GM18526 (cell line): Measurements from ENCODE around the gene GVQW3.
A peak's percentile ranks its signal among the peaks of the same experiment; 100 is the strongest.

Experiments used
- POLR2A ChIP-seq: IDR thresholded peaks from 3 replicates; pipeline ENCODE4 v1.6.1; 2011; ENCODE audit not compliant: insufficient read length; ENCODE audit errors: extremely low read depth

Gene GVQW3

DNA sequence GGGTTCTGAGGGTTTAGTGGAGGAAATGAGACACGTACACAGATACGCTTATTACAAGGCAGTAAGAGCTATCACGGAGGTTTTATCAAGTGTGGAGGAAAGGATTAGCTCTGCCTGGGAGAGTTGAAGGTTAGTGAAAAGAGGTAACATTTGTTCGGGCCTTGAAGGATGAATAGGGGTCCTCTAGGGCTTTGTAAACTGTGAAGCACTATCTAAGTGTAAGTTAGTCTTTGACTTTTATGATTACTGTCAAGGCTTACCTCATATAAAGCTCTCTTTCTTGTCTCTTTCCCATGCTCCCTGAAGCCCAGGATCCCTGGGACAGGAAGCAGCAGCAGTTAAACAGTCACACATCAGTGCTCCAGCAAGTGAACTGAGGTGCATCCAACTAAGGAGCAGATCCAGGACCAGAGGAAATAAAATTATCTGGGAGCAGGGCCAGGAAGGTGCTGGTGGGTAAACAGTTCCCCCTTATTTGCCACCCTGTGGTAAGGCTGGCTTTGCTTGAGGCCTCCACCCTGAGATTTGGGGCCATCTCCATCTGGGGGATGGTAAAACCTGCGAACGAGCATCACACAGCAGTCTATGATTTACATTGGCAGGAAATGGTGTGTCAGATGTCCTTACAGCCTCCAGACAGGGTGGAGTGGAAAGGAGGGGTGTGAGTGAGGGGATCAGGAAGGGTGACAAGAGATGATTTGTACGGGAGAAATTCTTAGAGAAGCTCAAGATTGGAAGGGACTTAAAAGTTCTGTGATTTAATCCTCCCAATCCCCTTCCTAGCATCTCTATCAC is 27.2 kb downstream of the GVQW3 start:
- no peak for TF ChIP-seq POLR2A

DNA sequence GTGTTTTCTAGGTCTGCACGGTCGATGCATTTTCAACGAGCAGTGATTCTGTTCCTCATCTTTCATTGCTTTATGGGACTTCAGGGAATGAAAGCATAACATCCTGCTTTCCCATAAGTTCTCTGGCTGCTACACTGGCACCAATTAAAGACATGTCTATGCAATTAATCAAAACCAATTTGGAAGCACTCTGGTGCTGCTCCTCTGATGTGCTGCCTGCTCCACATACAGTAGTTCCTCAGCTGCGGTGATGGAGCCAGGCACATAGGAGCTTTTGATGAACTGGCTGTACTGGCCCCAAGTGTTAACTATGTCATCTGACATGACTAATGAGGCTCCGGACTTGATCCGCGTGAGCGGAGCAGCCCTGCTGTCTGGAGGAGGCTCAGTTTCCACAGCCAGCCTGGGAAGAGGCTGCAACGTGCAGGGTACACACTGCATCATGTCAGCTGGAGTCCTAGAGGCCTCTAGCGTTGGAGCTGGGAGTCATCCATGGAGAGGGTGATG is 29.8 kb downstream of the GVQW3 start:
- TF ChIP-seq POLR2A = no peak

DNA sequence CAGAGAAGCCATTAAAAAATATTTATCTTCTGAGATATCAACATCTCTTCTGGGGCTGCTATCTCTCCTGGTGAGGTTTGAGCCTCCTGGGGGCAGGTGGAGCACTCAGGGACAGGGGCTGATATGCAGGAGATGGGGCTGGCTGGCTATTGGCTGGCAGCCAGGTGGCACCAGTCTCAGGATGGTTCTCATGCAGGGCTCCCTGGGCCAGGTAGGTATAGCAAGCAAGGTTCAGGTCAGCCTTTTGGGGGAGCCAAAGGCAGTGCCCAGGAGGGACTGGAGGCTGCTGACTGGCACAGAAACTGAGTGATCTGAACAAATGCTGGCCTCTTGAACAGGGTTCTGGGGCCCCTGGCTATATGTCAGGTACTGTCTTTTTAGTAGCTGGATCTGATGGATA is 34.0 kb downstream of the GVQW3 start:
- TF ChIP-seq POLR2A = no peak

DNA sequence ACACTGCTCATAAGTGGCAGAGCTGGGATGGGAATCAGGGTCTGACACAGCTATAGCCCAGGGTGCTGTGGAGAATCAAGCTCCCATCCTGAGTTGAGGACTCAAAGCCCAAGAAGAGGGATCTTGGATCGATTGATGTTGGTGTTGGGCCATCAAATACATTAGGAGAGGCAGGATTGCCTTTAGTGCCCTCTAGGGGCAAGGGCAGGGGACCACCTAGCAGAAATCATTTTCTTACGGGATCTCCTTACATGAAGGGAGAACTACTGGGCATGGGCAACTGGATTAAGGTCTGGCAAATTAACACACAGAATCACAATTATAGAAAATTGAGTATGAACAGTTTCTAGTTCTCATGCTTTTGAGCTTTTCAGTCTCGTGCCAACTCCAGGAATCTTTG is 38.8 kb downstream of the GVQW3 start:
- TF ChIP-seq POLR2A = no peak

DNA sequence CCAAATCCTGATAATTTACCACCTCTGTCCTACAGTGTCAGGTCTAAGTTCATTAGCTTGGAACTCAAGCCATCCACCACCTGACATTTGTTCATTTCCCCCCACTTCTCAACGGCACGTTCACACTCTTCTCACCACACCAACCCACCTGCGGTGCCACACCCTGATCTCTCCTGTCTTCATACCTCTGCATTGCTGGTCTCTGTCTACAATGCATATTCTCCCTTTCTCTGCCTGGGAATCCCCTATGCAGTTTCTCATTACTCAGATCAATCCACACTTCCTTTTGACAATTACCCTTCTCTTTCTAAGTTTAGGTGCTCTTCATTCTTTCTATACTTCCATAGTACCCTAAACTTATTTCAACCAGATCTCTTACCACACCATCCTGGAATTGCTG is 43.3 kb downstream of the GVQW3 start:
- no peak for TF ChIP-seq POLR2A

DNA sequence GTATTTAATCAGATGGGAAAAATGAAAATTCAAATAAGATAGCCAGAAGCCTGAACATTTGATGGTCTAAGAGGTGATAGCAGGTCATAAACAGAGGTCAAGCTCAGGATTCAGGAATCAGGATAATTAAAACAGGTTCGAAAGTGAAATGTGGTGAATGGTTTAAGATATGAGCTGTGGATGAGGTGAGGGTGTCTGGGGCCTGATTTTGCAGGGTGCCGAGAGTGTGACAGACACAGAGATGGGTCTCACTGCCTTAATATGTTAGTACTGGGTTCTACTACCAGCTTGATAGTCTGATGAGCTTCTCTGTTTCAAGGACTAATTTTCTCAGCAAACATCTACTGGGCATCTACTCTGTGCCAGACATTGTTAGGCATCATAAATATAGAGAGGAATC is 43.8 kb downstream of the GVQW3 start:
- TF ChIP-seq POLR2A = no peak

DNA sequence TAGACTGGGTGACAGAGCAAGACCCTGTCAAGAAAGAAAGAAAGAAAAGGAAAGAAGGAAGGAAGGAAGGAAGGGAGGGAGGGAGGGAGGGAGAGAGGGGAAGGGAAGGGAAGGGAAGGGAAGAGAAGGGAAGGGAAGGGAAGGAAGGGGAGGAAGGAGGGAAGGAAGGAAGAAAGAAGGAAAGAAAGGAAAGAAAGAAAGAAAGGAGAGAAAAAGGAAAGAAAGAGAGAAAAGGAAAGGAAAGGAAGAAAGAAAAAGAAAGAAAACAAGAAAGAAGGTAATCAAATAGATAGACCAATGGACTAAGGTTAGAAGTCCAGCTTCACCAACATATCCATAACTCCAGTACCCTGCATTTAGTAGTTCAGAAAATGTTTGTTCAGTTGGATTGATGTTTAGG is 45.5 kb downstream of the GVQW3 start:
- TF ChIP-seq POLR2A = no peak

DNA sequence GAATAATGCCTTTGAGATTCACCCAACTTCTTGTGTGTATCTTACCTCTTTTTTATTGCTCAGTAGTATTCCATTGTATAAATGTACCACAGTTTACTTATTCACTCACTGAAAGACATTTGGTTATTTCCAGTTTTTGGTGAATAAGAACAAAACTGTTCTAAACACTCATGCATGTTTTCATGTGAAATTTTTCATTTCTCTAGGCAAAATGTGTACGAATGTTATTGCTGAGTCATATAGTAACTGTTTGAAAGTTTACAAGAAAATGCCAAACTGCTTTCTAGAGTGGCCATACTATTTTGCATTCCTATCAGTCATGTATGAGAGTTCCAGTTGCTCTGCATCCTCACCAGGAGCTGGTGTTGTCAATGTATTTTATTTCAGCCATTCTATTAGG is 54.9 kb downstream of the GVQW3 start:
- no peak for TF ChIP-seq POLR2A

DNA sequence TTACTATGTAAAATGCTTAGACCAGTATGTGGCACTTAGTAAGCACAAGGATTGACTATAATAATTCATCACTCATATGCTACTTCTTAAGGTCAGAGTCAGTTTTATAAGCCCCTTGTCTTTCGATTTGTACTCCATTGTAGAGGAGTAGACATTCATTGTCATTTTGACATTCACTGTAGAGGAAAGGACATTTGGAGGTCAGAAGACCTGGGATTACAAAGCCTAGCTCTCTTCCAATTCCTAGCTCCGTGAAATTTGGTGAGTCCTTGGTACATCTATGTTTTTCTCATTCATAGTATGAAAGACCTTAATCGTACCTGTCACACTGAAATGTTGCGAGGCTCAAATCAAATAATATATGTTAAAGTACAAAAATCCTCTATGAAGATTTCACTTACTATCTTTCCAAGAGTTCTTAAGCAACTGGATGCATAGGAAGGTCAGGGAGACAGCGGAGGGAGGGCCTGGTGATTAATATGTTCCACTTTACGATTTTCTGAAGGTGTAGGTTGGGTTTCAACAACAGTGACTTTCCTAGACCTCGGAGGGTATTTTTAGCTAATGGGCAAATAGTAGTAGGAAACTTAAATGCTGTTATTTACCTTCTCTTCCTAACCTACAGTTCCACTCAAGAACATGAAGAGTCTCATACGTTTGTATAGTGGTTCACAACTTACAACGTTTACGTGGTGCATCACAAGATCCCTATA is 62.3 kb downstream of the GVQW3 start:
- no peak for TF ChIP-seq POLR2A

- no peak for TF ChIP-seq POLR2A
Measured at GRCh38 chr11:76444065-76444383, 62.9 kb downstream of the GVQW3 start.

GRCh38 chr11:76444384-76445120 is 63.4 kb downstream of the GVQW3 start, which contains the start of gene EMSY:
EMSY (plus strand) TSS chr11:76445018; CDS start chr11:76446939, 1,921 bp downstream.
- TF ChIP-seq POLR2A = peak; percentile 98

DNA sequence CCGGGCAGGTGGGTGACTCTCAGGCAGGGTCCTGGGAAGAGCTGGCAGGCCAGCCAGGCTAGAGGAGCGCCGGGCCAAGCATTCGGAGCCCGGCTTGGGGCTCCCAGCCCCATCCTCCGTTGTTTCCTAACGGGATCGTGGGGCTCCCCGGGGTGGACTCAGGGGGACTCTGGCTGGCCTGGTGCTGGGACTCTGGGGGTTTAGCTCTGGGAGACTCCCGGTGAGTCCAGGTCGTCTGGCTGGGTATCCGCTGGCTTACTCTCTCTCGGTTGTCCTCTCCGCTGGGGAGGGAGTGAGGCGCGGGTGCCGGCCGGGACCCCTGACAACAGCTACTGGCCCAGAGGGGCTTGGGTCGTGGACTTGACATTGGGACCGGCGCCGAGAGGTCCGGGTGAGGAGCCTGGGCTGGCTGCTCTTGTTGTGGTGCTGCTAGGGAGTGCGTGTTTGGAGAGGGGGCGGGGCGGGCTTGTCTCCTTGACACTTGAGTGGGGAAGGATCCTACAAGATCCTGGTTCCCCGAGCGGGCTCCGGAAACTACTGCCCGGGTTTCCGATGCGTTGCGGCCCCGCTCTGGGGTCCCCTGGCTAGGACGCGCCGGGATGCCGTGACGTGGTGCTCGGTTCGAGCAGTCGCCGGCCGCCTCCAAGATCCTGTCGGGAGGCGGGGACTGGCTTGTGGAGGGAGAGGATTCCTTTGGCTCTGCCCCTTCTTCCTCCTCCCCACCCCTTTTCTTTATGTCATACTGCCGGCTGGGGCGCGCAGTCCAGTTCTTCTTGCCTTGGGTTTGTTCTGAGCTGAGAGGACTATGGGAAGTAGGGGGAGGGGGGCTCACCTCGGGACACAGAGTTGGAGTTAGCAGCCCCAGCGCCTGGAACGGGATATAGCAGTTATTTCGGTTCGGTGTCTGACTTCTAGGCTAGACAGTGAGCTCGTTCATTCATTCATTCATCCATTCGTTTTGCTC is 64.3 kb downstream of the GVQW3 start:
- TF ChIP-seq POLR2A = no peak

- TF ChIP-seq POLR2A = no peak
Measured at GRCh38 chr11:76448506-76448905, 67.4 kb downstream of the GVQW3 start.

GRCh38 chr11:76453248-76453647 is 72.1 kb downstream of the GVQW3 start:
- TF ChIP-seq POLR2A = no peak

- no peak for TF ChIP-seq POLR2A
Measured at GRCh38 chr11:76455331-76455730, 74.2 kb downstream of the GVQW3 start.
